Esophagus mucosa (tissue), 1 donor: ENCODE measurements around the gene HOXB1. TPM values are rescaled to one million over a fixed set of nuclear protein-coding genes. Genes with fewer than 3 reads are reported as not detected.
A peak's percentile ranks its signal among the peaks of the same experiment; 100 is the strongest.

Experiments
- ATAC-seq: fragments of 200-7000 bp; cut with Tn5 transposase; one replicate; pipeline ENCODE4 v1.9.1; 2020
- total RNA-seq: library from RNA; stranded (reverse); gene quantifications from one replicate; pipeline ENCODE4 v1.2.4, GENCODE V29; 2023
- donor health status: DM: yes; HTN: yes; CAD: no.

HOXB1 gene
- 0.24 TPM for total RNA-seq

GRCh38 chr17:48530887-48531272 lies at the start of gene HOXB1:
Gene HOXB1, minus strand, starts transcription at chr17:48531011. Its CDS starts 107 bp downstream, at chr17:48530904.
- ATAC-seq: no peak

GRCh38 chr17:48579760-48580554 lies 49.1 kb upstream of the HOXB1 start:
- no peak for ATAC-seq

GRCh38 chr17:48579471-48579759 lies 48.6 kb upstream of the HOXB1 start:
- no peak for ATAC-seq

GRCh38 chr17:48578616-48579470 lies 48.0 kb upstream of the HOXB1 start:
- ATAC-seq: peak; percentile 29

GRCh38 chr17:48577946-48578615 lies 47.3 kb upstream of the HOXB1 start, which contains the start of gene HOXB4:
Gene HOXB4, minus strand, starts transcription at chr17:48578350. Its CDS starts 31 bp downstream, at chr17:48578319.
- ATAC-seq: peak; percentile 20

GRCh38 chr17:48577330-48577945 lies 46.6 kb upstream of the HOXB1 start:
- ATAC-seq: peak; percentile 4

- ATAC-seq: peak; percentile 20
These were observed 45.9 kb upstream of the HOXB1 start for GRCh38 chr17:48576479-48577309.

- ATAC-seq: no peak
These were observed 45.1 kb upstream of the HOXB1 start for GRCh38 chr17:48575673-48576478.

- no peak for ATAC-seq
These were observed 44.3 kb upstream of the HOXB1 start for GRCh38 chr17:48575066-48575582.

GRCh38 chr17:48574505-48575065 lies 43.8 kb upstream of the HOXB1 start:
- ATAC-seq: no peak

- ATAC-seq: no peak
These were observed 41.1 kb upstream of the HOXB1 start for GRCh38 chr17:48571826-48572417.

- ATAC-seq: no peak
These were observed 40.4 kb upstream of the HOXB1 start for GRCh38 chr17:48571024-48571818.

GRCh38 chr17:48570325-48571023 lies 39.7 kb upstream of the HOXB1 start:
- no peak for ATAC-seq

- ATAC-seq: no peak
These were observed 39.0 kb upstream of the HOXB1 start for GRCh38 chr17:48569674-48570324.

GRCh38 chr17:48569240-48569582 lies 38.4 kb upstream of the HOXB1 start:
- ATAC-seq: no peak

- no peak for ATAC-seq
These were observed 37.9 kb upstream of the HOXB1 start for GRCh38 chr17:48568499-48569239.
